Neural progenitor cell (in vitro differentiated cells): Measurements from ENCODE around the gene ETV6.

ENCODE experiments used
- EZH2 ChIP-seq: fragments of 200-600 bp; sonication (generic); IDR thresholded peaks from 2 replicates; pipeline ENCODE4 v1.6.1; 2017; ENCODE audit warnings: antibody characterized with exemption, mild to moderate bottlenecking, moderate library complexity
- EZH2phosphoT487 ChIP-seq: fragments of 200-600 bp; sonication (generic); IDR thresholded peaks from 2 replicates; pipeline ENCODE4 v1.6.1; 2017; ENCODE audit warnings: antibody characterized with exemption
- TF ChIP-seq, protein P1 (sequence below): fragments of 200-600 bp; sonication (generic); IDR thresholded peaks from 2 replicates; pipeline ENCODE4 v1.5.1; 2017; ENCODE audit warnings: antibody characterized with exemption, mild to moderate bottlenecking

DNA sequence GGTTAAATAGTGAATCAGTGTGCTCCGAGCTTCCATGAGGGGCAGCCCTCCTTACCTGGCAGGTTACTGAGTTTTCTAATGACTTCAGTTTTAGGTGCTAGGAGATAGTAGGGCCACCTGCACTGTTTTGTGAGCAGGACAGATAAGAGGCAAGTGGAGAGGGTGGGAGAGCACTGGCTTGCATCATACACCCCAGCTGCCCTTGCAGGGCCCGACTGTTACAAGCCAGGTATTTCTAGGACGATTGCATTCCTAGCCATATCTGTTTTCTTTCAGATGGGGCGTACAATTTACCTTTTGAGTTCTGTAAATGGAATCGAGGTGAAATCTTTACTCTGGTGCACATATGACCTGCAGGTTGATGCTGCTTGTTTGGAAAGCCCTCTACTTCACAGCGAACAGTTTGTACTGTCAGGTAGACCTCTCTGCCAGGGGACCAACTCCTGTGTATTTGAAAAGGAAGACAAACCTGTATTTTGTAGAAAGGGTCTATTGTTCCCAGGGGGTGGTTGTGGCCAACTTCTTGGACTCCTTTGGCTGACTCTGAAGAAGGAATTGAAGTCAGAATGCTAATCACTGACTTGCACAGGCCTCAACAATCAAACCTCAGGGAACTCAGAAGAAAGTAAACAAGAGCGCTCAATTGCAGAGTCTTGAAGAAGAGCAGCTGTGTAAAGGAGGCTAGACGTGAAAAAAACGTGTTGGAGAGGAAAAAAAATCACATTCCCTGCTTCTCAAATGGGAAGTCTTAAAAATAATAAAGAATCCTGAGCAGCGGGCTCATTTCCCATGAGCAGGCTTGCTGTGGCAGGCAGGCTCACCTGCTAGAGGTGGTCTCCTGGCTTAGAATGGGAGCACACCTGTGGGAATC lies 57.3 kb downstream of the ETV6 start:
- TF ChIP-seq, protein P1, sequence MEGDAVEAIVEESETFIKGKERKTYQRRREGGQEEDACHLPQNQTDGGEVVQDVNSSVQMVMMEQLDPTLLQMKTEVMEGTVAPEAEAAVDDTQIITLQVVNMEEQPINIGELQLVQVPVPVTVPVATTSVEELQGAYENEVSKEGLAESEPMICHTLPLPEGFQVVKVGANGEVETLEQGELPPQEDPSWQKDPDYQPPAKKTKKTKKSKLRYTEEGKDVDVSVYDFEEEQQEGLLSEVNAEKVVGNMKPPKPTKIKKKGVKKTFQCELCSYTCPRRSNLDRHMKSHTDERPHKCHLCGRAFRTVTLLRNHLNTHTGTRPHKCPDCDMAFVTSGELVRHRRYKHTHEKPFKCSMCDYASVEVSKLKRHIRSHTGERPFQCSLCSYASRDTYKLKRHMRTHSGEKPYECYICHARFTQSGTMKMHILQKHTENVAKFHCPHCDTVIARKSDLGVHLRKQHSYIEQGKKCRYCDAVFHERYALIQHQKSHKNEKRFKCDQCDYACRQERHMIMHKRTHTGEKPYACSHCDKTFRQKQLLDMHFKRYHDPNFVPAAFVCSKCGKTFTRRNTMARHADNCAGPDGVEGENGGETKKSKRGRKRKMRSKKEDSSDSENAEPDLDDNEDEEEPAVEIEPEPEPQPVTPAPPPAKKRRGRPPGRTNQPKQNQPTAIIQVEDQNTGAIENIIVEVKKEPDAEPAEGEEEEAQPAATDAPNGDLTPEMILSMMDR: no peak
- TF ChIP-seq EZH2 (no peak), EZH2phosphoT487 (no peak)
